HEK293 (cell line): ENCODE measurements around the gene USP30.

Experiments used
- CTCF ChIA-PET: fragments of 350-600 bp; formaldehyde crosslinking; extraction: SDS; loops from one replicate; lab custom pipeline; 2021; ENCODE audit warnings: antibody characterized with exemption; lab: Yijun Ruan, JAX
- POLR2A ChIA-PET: fragments of 300-600 bp; formaldehyde crosslinking; extraction: SDS; loops from one replicate; lab custom pipeline; 2020; ENCODE audit warnings: antibody characterized with exemption, inconsistent platforms; lab: Yijun Ruan, JAX
- H3K27ac ChIP-seq: fragments of 200-500 bp; sonication (Bioruptor generic); 2 replicates; pipeline ENCODE4 v1.5.1; 2014; ENCODE audit warnings: low read depth, low read length, control low read depth, inconsistent platforms; ENCODE audit errors: extremely low read depth
- H3K36me3 ChIP-seq, 2 experiments: fragments of 200-500 bp in 1 of 2; sonication (Bioruptor generic) in 1 of 2; 1 replicate in 1 of 2; 2 replicates in 1 of 2; pipeline ENCODE4 v1.5.1; 2014 to 2017; ENCODE audit warnings: inconsistent platforms in 2 of 2, low read length in 2 of 2; ENCODE audit not compliant: control insufficient read depth in 2 of 2, insufficient read depth in 1 of 2
- H3K4me1 ChIP-seq: fragments of 200-500 bp; sonication (Bioruptor generic); 2 replicates; pipeline ENCODE4 v1.5.1; 2014; ENCODE audit warnings: mild to moderate bottlenecking, low read length, inconsistent platforms; ENCODE audit not compliant: control insufficient read depth, insufficient read depth
- H3K4me3 ChIP-seq: 2 replicates; pipeline ENCODE4 v1.5.1; 2011; ENCODE audit warnings: low read depth, mild to moderate bottlenecking, control low read depth, low read length, moderate library complexity
- H3K9me3 ChIP-seq: fragments of 200-500 bp; sonication (Bioruptor generic); 2 replicates; pipeline ENCODE4 v1.5.1; 2014; ENCODE audit warnings: low read depth, low read length, inconsistent platforms; ENCODE audit not compliant: control insufficient read depth, insufficient read depth
- AEBP2 ChIP-seq: fragments of 450-650 bp; formaldehyde crosslinking; IDR thresholded peaks from 2 replicates; pipeline ENCODE4 v1.5.1; 2016; ENCODE audit warnings: missing biosample characterization, missing genetic modification characterization, borderline replicate concordance
- FEZF1 ChIP-seq: fragments of 450-650 bp; formaldehyde crosslinking; IDR thresholded peaks from 2 replicates; pipeline ENCODE4 v1.5.1; 2016; ENCODE audit warnings: missing biosample characterization, missing genetic modification characterization
- IKZF3 ChIP-seq: fragments of 450-650 bp; IDR thresholded peaks from 2 replicates; pipeline ENCODE4 v1.5.0; 2018; ENCODE audit warnings: missing biosample characterization, mild to moderate bottlenecking, missing genetic modification characterization, moderate library complexity
- KLF8 ChIP-seq: fragments of 450-650 bp; formaldehyde crosslinking; IDR thresholded peaks from 2 replicates; pipeline ENCODE4 v1.5.1; 2016; ENCODE audit warnings: missing biosample characterization, missing genetic modification characterization
- KLF9 ChIP-seq: fragments of 450-650 bp; formaldehyde crosslinking; IDR thresholded peaks from 2 replicates; pipeline ENCODE4 v1.5.1; 2016; ENCODE audit warnings: missing biosample characterization, missing genetic modification characterization, low read depth
- SCRT1 ChIP-seq: fragments of 450-650 bp; formaldehyde crosslinking; IDR thresholded peaks from 2 replicates; pipeline ENCODE4 v1.5.1; 2016; ENCODE audit warnings: missing biosample characterization, missing genetic modification characterization, borderline replicate concordance
- SP3 ChIP-seq: fragments of 450-650 bp; formaldehyde crosslinking; IDR thresholded peaks from 2 replicates; pipeline ENCODE4 v1.5.1; 2016; ENCODE audit warnings: missing biosample characterization, missing genetic modification characterization
- ZFP37 ChIP-seq: fragments of 450-650 bp; formaldehyde crosslinking; IDR thresholded peaks from 2 replicates; pipeline ENCODE4 v1.5.1; 2016; ENCODE audit warnings: missing biosample characterization, missing genetic modification characterization
- ZNF155 ChIP-seq: fragments of 450-650 bp; formaldehyde crosslinking; IDR thresholded peaks from 2 replicates; pipeline ENCODE4 v1.5.1; 2016; ENCODE audit warnings: missing biosample characterization, missing genetic modification characterization
- ZNF311 ChIP-seq: fragments of 450-650 bp; formaldehyde crosslinking; IDR thresholded peaks from 2 replicates; pipeline ENCODE4 v1.5.1; 2017; ENCODE audit warnings: missing biosample characterization, missing genetic modification characterization, borderline replicate concordance
- ZNF341 ChIP-seq: fragments of 450-650 bp; formaldehyde crosslinking; IDR thresholded peaks from 2 replicates; pipeline ENCODE4; 2016; ENCODE audit warnings: low read depth, missing biosample characterization, missing genetic modification characterization
- ZNF600 ChIP-seq: fragments of 450-650 bp; formaldehyde crosslinking; IDR thresholded peaks from 2 replicates; pipeline ENCODE4 v1.5.1; 2016; ENCODE audit warnings: missing biosample characterization, missing genetic modification characterization
- ZNF629 ChIP-seq: fragments of 450-650 bp; formaldehyde crosslinking; IDR thresholded peaks from 2 replicates; pipeline ENCODE4 v1.5.1; 2017; ENCODE audit warnings: missing biosample characterization, missing genetic modification characterization
- TF ChIP-seq, protein P1 (sequence below): fragments of 450-650 bp; IDR thresholded peaks from 2 replicates; pipeline ENCODE4 v1.5.1; 2018; ENCODE audit warnings: missing biosample characterization, missing genetic modification characterization
- TF ChIP-seq, protein P2 (sequence below): fragments of 450-650 bp; formaldehyde crosslinking; IDR thresholded peaks from 2 replicates; pipeline ENCODE4 v1.5.1; 2016; ENCODE audit warnings: missing biosample characterization, missing genetic modification characterization
- TF ChIP-seq, protein P3 (sequence below): fragments of 450-650 bp; formaldehyde crosslinking; IDR thresholded peaks from 2 replicates; pipeline ENCODE4 v1.5.1; 2017; ENCODE audit warnings: missing biosample characterization, missing genetic modification characterization
- TF ChIP-seq, protein P4 (sequence below): fragments of 450-650 bp; formaldehyde crosslinking; IDR thresholded peaks from 2 replicates; pipeline ENCODE4 v1.5.1; 2016; ENCODE audit warnings: missing biosample characterization, missing genetic modification characterization
- TF ChIP-seq, protein P5 (sequence below): sonication (generic); formaldehyde crosslinking; IDR thresholded peaks from 2 replicates; pipeline ENCODE4 v1.8.1; 2022; ENCODE audit warnings: mild to moderate bottlenecking, moderate library complexity, missing genetic modification reagents

USP30 gene

DNA sequence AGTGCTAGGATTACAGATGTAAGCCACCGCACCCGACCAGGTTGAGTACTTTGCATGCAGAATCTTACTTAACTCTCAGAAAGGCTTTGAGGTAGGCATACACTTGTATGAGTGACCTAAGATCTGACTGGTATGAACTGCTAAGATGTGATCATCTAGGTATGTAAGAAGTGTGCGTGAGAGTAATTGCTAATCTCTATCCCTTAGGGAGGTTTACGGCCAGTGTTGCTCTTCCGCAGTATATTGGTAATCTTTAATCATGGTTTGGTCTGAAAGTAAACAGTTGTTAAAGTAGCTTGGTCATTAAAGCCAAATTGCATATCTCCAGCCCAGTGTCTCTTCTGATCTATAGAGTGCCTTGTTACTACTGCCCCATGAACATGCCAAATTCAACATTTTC lies 52.8 kb downstream of the USP30 start:
- Histone ChIP-seq H3K27ac (no peak overlapping the region), H3K4me1 (peaks cover 2% of the 10 kb centered on the region), H3K36me3 (peaks cover 73 to 94% of the 10 kb centered on the region in 2 experiments), H3K4me3 (no peak overlapping the region), H3K9me3 (no peaks in the 10 kb centered on the region)
- POLR2A ChIA-PET: no interaction called here
- CTCF ChIA-PET: no interaction called here
- TF ChIP-seq ZFP37 (tag by site-specific recombination) (no peak), SCRT1 (tag by site-specific recombination) (no peak), FEZF1 (no peak), KLF9 (tag by site-specific recombination) (no peak)

- H3K9me3 ChIP-seq: no peaks in the 10 kb centered on the region
- peaks cover 31 to 51% of the 10 kb centered on the region in 2 experiments for H3K36me3 ChIP-seq
- TF ChIP-seq, protein P1, sequence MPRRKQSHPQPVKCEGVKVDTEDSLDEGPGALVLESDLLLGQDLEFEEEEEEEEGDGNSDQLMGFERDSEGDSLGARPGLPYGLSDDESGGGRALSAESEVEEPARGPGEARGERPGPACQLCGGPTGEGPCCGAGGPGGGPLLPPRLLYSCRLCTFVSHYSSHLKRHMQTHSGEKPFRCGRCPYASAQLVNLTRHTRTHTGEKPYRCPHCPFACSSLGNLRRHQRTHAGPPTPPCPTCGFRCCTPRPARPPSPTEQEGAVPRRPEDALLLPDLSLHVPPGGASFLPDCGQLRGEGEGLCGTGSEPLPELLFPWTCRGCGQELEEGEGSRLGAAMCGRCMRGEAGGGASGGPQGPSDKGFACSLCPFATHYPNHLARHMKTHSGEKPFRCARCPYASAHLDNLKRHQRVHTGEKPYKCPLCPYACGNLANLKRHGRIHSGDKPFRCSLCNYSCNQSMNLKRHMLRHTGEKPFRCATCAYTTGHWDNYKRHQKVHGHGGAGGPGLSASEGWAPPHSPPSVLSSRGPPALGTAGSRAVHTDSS: no peak
- peak; percentile 60 for TF ChIP-seq ZNF341 (tag by site-specific recombination)
- H3K27ac ChIP-seq: peak overlapping the region; percentile 46; the same call in 1 of the 2 replicates
- ChIA-PET POLR2A (interaction anchor here (0.7 kb wide), 1 partner anchor 441 kb away, joined by 4 read pairs; no protein-coding TSS in a partner anchor), CTCF (interaction anchor here (0.6 to 0.9 kb wide), 2 partner anchors 11 to 259 kb away, joined by 3 read pairs; no protein-coding TSS in a partner anchor)
- peaks cover 11% of the 10 kb centered on the region for H3K4me1 ChIP-seq
- no peak overlapping the region for H3K4me3 ChIP-seq
Measured at GRCh38 chr12:109109746-109110350, 57.5 kb downstream of the USP30 start.

DNA sequence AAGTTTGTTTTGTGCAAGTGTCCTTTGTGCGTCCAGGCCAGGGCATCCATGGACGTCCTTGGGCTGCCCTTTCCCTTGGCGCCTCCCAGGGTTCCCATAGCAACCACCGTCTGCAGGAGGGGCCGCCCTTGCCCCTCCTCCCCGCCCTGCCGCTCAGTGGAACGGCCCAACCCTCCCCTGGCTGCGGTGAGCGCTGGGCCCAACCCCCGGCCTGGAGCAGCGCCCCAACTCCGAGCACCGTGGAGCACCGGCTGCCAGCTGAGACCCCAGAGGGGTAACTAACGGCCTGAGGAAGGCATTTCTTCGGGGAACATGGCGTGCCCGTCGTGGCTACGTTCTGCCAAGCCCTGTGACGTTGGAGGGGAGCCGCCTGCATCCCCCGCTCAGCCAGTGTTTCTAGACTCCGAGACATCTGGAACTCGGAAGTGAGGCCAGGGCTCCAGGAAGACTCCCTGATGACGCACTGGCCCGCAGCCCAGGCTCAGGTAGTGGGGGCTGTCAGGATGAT lies 58.7 kb downstream of the USP30 start:
- H3K27ac ChIP-seq: peak overlapping the region; percentile 77
- TF ChIP-seq ZNF629 (peak; percentile 65), ZNF311 (tag by site-specific recombination) (no peak), ZNF341 (tag by site-specific recombination) (peak; percentile 58; the same call in 1 of the 2 replicates), IKZF3 (tag by site-specific recombination) (0 out of 2 replicates have a peak, but pooled peaks have one; percentile 30), AEBP2 (tag by site-specific recombination) (no peak), KLF8 (tag by site-specific recombination) (peak; percentile 76), SP3 (peak; percentile 29; the same call in 1 of the 2 replicates), ZNF600 (tag by site-specific recombination) (0 out of 2 replicates have a peak, but pooled peaks have one; percentile 34), ZNF155 (tag by site-specific recombination) (no peak)
- TF ChIP-seq, protein P2, sequence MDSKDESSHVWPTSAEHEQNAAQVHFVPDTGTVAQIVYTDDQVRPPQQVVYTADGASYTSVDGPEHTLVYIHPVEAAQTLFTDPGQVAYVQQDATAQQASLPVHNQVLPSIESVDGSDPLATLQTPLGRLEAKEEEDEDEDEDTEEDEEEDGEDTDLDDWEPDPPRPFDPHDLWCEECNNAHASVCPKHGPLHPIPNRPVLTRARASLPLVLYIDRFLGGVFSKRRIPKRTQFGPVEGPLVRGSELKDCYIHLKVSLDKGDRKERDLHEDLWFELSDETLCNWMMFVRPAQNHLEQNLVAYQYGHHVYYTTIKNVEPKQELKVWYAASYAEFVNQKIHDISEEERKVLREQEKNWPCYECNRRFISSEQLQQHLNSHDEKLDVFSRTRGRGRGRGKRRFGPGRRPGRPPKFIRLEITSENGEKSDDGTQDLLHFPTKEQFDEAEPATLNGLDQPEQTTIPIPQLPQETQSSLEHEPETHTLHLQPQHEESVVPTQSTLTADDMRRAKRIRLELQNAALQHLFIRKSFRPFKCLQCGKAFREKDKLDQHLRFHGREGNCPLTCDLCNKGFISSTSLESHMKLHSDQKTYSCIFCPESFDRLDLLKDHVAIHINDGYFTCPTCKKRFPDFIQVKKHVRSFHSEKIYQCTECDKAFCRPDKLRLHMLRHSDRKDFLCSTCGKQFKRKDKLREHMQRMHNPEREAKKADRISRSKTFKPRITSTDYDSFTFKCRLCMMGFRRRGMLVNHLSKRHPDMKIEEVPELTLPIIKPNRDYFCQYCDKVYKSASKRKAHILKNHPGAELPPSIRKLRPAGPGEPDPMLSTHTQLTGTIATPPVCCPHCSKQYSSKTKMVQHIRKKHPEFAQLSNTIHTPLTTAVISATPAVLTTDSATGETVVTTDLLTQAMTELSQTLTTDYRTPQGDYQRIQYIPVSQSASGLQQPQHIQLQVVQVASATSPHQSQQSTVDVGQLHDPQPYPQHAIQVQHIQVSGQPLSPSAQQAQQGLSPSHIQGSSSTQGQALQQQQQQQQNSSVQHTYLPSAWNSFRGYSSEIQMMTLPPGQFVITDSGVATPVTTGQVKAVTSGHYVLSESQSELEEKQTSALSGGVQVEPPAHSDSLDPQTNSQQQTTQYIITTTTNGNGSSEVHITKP: peak; percentile 90
- TF ChIP-seq, protein P3, sequence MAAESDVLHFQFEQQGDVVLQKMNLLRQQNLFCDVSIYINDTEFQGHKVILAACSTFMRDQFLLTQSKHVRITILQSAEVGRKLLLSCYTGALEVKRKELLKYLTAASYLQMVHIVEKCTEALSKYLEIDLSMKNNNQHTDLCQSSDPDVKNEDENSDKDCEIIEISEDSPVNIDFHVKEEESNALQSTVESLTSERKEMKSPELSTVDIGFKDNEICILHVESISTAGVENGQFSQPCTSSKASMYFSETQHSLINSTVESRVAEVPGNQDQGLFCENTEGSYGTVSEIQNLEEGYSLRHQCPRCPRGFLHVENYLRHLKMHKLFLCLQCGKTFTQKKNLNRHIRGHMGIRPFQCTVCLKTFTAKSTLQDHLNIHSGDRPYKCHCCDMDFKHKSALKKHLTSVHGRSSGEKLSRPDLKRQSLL (tag by site-specific recombination): peak; percentile 17; the same call in 1 of the 2 replicates
- TF ChIP-seq, protein P4, sequence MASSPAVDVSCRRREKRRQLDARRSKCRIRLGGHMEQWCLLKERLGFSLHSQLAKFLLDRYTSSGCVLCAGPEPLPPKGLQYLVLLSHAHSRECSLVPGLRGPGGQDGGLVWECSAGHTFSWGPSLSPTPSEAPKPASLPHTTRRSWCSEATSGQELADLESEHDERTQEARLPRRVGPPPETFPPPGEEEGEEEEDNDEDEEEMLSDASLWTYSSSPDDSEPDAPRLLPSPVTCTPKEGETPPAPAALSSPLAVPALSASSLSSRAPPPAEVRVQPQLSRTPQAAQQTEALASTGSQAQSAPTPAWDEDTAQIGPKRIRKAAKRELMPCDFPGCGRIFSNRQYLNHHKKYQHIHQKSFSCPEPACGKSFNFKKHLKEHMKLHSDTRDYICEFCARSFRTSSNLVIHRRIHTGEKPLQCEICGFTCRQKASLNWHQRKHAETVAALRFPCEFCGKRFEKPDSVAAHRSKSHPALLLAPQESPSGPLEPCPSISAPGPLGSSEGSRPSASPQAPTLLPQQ (tag by site-specific recombination): 0 out of 2 replicates have a peak, but pooled peaks have one; percentile 12
- TF ChIP-seq, protein P5, sequence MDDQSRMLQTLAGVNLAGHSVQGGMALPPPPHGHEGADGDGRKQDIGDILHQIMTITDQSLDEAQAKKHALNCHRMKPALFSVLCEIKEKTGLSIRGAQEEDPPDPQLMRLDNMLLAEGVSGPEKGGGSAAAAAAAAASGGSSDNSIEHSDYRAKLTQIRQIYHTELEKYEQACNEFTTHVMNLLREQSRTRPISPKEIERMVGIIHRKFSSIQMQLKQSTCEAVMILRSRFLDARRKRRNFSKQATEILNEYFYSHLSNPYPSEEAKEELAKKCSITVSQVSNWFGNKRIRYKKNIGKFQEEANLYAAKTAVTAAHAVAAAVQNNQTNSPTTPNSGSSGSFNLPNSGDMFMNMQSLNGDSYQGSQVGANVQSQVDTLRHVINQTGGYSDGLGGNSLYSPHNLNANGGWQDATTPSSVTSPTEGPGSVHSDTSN: 0 out of 2 replicates have a peak, but pooled peaks have one; percentile 60

More for the DNA sequence above, 58.7 kb downstream of the USP30 start:
- ChIA-PET POLR2A (no interaction called here), CTCF (interaction anchor here (0.6 to 3.0 kb wide), 11 partner anchors 10 to 284 kb away, joined by 3 to 22 read pairs (median 8); no protein-coding TSS in a partner anchor)
- H3K4me3 ChIP-seq: peak overlapping the region; percentile 47
- peaks cover 23 to 39% of the 10 kb centered on the region in 2 experiments for H3K36me3 ChIP-seq
- no peaks in the 10 kb centered on the region for H3K9me3 ChIP-seq
- H3K4me1 ChIP-seq: peaks cover 11% of the 10 kb centered on the region
